Immature natural killer cell (primary cell): ENCODE results near the gene SLX9. TPM values are rescaled to one million over a fixed set of nuclear protein-coding genes. Genes with fewer than 3 reads are reported as not detected.

Source experiments
- DNase-seq, 3 donors: peaks; one replicate each; pipeline ENCODE4 v3.0.0; 2022; ENCODE audit warnings: mixed read lengths in 1 of 3
- H3K27ac Mint-ChIP-seq, 6 donors: one replicate each; pipeline ENCODE4 v1.8.0; 2020; ENCODE audit warnings: mixed read lengths in 6 of 6, mild to moderate bottlenecking in 5 of 6, inconsistent platforms in 4 of 6, moderate library complexity in 3 of 6
- H3K27me3 Mint-ChIP-seq, 3 donors: one replicate each; pipeline ENCODE4 v1.8.0; 2020 to 2021; ENCODE audit warnings: low read depth in 3 of 3, mild to moderate bottlenecking in 3 of 3, mixed read lengths in 3 of 3, moderate library complexity in 3 of 3, inconsistent platforms in 1 of 3
- H3K36me3 Mint-ChIP-seq, 3 donors: one replicate each; pipeline ENCODE4 v1.8.0; 2020; ENCODE audit warnings: mixed read lengths in 3 of 3, inconsistent platforms in 2 of 3, mild to moderate bottlenecking in 2 of 3
- H3K4me1 Mint-ChIP-seq, 2 donors: one replicate each; pipeline ENCODE4 v1.8.0; 2020; ENCODE audit warnings: inconsistent platforms in 2 of 2, mild to moderate bottlenecking in 2 of 2, mixed read lengths in 2 of 2, moderate library complexity in 1 of 2
- H3K4me3 Mint-ChIP-seq, 5 donors: one replicate each; pipeline ENCODE4 v1.8.0; 2020; ENCODE audit warnings: mild to moderate bottlenecking in 5 of 5, mixed read lengths in 5 of 5, inconsistent platforms in 3 of 5, moderate library complexity in 3 of 5
- H3K9me3 Mint-ChIP-seq, 6 donors: one replicate each; pipeline ENCODE4 v1.8.0; 2020; ENCODE audit warnings: mild to moderate bottlenecking in 6 of 6, mixed read lengths in 6 of 6, inconsistent platforms in 4 of 6, moderate library complexity in 3 of 6
- polyA plus RNA-seq, 3 donors: library from polyadenylated mRNA; unstranded; fragments of 300-500 nt; fragmentation: Illumina TruSeq; gene quantifications; one replicate each; pipeline ENCODE4 v1.2.3, GENCODE V29; 2021

The SLX9 gene
- polyA plus RNA-seq, 3 donors from 2014 or later = 7.1 to 12.4 (median 11.3) TPM

DNA sequence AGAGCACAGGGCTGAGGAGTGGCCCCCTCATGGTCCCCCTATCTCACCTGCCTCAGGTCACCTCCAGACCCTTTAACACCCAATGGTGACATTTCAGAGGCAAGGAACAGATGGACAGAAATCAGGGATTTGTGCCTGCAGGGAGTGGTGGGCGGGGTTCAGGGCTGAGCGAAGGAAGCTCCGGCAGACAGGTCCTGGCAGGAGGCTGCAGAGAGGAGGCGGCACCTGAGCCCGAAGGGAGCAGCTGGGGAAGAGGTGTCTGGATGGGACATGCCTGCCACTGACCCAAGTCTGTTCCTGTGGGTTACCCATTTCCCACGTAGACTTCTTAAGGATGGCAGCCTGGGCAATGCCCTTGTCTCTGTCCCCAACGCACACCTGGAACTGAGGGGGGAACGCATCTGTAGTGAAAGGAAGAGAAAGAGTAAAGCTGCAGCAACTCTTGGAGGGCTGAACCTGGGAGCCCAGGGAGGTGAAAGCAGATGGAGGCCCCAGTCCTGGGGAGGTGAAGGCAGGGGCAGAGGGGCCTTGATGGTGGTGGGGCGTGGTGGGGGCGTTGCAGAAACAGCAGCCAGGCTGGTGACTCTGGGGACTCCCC, 72.9 kb downstream of the SLX9 start:
- H3K27me3 Mint-ChIP-seq = peaks cover 6 to 10% (median 6%) of the 10 kb centered on the region in 3 donors
- no peak overlapping the region for H3K4me3 Mint-ChIP-seq
- H3K4me1 Mint-ChIP-seq = peaks cover 4 to 6% of the 10 kb centered on the region in 2 donors

DNA sequence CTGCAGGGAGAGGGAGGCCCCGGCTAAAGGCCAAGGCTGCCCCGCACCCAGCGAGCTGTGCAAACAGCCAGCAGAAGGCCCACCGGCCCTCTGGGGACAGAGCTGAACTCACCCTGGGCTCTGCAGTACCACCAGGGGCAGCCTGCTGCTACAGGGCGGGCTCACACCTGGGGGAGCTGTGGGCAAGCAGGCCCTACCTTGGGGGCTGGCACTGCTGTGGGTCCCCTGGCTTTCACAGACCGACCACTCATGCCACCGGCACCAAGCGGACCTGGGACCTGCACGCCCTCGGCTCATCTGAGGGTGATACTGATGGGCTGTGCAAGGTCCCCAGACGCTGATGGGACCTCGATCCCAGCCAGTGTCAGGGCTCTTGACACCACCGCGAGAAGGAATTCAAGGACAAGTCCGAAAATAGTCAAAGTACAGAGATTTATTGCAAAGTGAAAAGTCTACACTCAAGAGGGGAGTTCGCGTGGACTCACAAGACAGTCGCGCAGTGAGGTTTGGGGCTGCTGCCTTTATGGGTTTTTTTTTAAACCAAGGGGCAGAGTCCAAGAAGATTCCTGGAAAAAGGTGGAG, 73.5 kb downstream of the SLX9 start:
- Mint-ChIP-seq H3K27ac (no peak overlapping the region), H3K36me3 (peaks cover 0 to 3% (median 2%) of the 10 kb centered on the region in 3 donors)

More for the DNA sequence above, 72.9 kb downstream of the SLX9 start:
- H3K27ac Mint-ChIP-seq = no peak overlapping the region
- no peaks in the 10 kb centered on the region for H3K9me3 Mint-ChIP-seq
- peaks cover 0 to 3% (median 2%) of the 10 kb centered on the region in 3 donors for H3K36me3 Mint-ChIP-seq
- DNase-seq = no peak

DNA sequence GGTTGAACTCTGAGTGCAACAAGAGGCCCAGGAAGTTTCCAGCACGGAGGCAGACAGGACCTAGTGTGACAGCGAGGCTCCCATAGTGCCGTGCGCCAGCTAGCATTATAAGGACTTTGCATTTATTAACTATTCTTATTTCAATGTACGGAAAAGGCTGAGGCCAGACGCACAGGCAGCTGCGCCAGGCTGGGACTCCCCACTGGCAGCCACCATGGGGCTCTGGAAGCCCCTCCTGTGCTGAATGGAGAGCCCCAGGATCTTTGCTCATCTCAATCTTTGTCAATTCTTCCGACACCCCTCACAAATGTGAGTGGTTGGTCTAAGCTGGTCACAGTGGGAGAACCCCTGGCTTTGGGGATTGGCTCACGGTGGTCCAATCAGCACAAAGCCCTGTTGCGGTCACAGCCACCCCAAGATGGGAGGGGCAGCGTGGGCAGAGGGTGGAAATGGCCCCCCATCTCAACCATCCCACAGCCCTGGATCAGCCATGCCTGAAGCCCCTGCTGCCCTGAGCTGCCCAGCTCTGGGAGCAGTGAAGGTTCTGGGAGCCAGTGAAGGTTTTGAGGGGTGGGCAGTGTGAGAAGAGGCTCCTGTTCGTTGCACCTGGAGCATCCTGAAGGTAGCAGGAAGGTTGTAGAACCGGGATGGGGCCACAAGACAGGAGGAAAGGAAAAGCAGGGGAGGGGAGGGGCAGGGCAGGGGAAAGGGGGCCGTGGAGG, 75.1 kb downstream of the SLX9 start:
- Mint-ChIP-seq H3K4me1 (peaks cover 8 to 10% of the 10 kb centered on the region in 2 donors), H3K27ac (no peak overlapping the region)

More for the DNA sequence above, 73.5 kb downstream of the SLX9 start:
- no peaks in the 10 kb centered on the region for H3K9me3 Mint-ChIP-seq
- peaks cover 7 to 8% of the 10 kb centered on the region in 2 donors for H3K4me1 Mint-ChIP-seq
- peaks cover 6 to 10% (median 6%) of the 10 kb centered on the region in 3 donors for H3K27me3 Mint-ChIP-seq
- H3K4me3 Mint-ChIP-seq = no peak overlapping the region
- DNase-seq = no peak

DNA sequence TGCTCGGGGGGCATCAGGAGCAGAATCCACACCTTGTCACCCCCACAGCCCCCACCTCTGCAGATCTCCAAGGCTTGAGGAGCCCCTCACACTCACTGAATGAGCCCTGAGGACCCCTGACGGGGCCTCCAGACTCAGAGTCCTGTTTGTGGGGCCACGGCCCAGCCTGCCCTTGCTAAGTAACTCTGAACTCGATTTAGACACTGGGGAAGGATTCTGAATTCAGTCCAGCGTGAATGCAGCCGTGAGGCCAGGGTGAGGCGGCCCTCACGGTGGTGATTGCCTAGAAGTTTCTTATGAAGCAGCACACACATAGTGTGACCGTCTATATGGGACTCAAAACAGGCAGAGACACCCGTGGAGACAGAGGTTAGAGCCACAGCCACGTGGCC, 75.6 kb downstream of the SLX9 start:
- peaks cover 4 to 11% (median 10%) of the 10 kb centered on the region in 3 donors for H3K27me3 Mint-ChIP-seq
- DNase-seq = no peak
- peaks cover 0 to 3% (median 2%) of the 10 kb centered on the region in 3 donors for H3K36me3 Mint-ChIP-seq
- no peak overlapping the region for H3K4me3 Mint-ChIP-seq
- no peaks in the 10 kb centered on the region for H3K9me3 Mint-ChIP-seq
- peaks cover 8 to 10% of the 10 kb centered on the region in 2 donors for H3K4me1 Mint-ChIP-seq
- no peak overlapping the region for H3K27ac Mint-ChIP-seq

More for the DNA sequence above, 75.1 kb downstream of the SLX9 start:
- no peak for DNase-seq
- H3K4me3 Mint-ChIP-seq = no peak overlapping the region
- H3K9me3 Mint-ChIP-seq = no peaks in the 10 kb centered on the region
- H3K27me3 Mint-ChIP-seq = peaks cover 7 to 10% (median 10%) of the 10 kb centered on the region in 3 donors
- peaks cover 0 to 3% (median 2%) of the 10 kb centered on the region in 3 donors for H3K36me3 Mint-ChIP-seq

DNA sequence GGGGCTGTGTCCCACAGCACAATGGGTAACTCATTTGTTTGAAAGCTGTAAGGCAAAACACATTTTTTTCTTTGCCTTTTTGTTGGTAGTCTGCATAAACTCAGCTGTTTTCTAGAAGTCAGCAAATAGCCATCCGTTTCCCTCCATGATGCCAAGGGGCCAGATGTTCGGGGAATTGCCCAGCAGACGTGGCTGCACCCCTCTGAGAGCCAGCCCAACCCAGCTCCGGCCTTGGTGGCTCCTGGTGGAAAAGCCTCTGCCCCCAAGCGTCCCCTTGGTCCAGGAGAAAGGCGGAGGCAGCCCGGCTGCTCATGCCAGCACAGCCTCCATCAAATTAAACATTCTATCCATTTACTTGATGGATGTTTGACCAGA, 76.2 kb downstream of the SLX9 start:
- DNase-seq = no peak
- no peak overlapping the region for H3K4me3 Mint-ChIP-seq
- H3K27me3 Mint-ChIP-seq = peaks cover 4 to 11% (median 10%) of the 10 kb centered on the region in 3 donors
- H3K9me3 Mint-ChIP-seq = no peaks in the 10 kb centered on the region
- peaks cover 8 to 10% of the 10 kb centered on the region in 2 donors for H3K4me1 Mint-ChIP-seq
- H3K36me3 Mint-ChIP-seq = peaks cover 0 to 3% (median 2%) of the 10 kb centered on the region in 3 donors
- H3K27ac Mint-ChIP-seq = no peak overlapping the region

DNA sequence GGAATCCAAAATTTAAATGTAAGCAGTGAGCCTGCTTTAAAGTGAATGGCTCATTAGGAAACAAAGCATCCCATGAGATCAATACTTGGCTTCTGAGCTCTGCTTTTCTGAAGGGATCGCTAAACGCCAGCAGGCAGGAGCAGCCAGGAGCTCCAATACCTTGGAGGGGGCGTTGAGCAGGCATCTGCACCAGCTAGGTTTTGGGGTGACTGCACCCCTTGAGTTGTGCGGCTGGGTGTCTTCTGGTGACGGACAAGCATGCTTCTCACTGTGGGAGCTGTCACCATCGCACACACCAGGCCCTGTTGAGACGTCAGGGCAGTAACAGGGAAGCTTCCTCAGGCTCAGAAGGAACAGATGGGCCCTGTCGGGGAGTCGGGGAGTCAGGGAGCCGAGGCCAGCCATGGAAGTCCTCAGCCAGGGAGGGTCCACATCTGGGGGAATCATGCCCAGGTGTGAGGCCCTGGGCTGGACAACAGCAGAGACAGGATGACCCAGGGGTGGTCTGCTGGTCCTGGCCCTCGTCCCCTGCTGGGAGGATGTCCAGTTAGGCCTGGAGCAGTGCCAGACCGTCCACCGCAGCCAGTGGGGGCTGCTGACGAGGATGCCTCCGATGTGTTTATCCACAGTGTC, 76.7 kb downstream of the SLX9 start:
- Mint-ChIP-seq H3K9me3 (no peaks in the 10 kb centered on the region), H3K27ac (no peak overlapping the region), H3K4me3 (no peak overlapping the region), H3K4me1 (peaks cover 8 to 10% of the 10 kb centered on the region in 2 donors), H3K36me3 (peaks cover 0 to 3% (median 2%) of the 10 kb centered on the region in 3 donors), H3K27me3 (peaks cover 4 to 11% (median 10%) of the 10 kb centered on the region in 3 donors)
- DNase-seq = no peak

DNA sequence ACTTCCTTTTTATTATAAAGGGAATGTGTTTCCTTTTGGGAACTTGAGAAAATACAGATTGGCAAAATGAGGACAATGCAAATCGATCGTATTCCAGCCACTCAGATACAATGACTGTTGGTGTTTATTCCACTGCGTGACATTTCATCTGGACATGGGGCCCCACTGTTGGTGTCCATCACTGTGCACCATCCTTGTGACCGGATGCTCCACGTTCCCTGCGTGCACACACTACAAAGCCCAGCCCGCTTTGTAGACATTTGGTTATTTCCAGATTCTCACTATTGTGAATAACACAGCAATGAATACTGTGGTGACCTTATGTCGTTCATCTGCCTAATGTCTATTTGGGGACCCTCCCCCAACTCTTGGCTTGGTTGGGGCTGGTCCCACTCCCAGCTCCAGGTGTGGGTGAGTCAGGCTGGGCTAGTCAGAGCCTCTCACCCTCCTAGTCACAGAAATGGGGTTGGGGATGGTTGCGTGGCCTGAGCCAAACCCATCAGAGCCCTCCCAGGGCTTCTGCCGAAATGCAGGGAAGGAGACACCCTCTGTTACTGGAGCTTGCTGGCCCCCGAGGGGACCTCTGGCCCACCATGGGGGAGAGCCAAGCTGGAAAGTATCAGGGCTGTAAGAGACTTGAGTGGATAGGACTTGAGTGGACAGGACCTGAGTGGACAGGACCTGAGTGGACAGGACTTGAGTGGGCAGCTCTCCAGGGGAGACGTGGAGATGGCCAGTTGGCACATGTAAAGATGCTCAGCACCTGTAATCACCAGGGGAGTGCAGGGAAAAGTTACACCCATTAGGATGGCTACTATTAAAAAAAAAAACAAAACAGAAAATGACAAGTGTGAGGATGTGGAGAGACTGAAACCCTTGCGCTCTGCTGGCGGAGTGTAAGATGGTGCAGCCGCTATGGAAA, 77.5 kb downstream of the SLX9 start:
- H3K27ac Mint-ChIP-seq = peak overlapping the region in 1 of 6 donors; percentile 64
- peaks cover 8 to 10% of the 10 kb centered on the region in 2 donors for H3K4me1 Mint-ChIP-seq
- peaks cover 0 to 3% (median 2%) of the 10 kb centered on the region in 3 donors for H3K36me3 Mint-ChIP-seq
- H3K9me3 Mint-ChIP-seq = no peaks in the 10 kb centered on the region
- peaks cover 4 to 11% (median 11%) of the 10 kb centered on the region in 3 donors for H3K27me3 Mint-ChIP-seq
- peak overlapping the region; percentile 51 to 73 (median 72) for H3K4me3 Mint-ChIP-seq
- DNase-seq = no peak

DNA sequence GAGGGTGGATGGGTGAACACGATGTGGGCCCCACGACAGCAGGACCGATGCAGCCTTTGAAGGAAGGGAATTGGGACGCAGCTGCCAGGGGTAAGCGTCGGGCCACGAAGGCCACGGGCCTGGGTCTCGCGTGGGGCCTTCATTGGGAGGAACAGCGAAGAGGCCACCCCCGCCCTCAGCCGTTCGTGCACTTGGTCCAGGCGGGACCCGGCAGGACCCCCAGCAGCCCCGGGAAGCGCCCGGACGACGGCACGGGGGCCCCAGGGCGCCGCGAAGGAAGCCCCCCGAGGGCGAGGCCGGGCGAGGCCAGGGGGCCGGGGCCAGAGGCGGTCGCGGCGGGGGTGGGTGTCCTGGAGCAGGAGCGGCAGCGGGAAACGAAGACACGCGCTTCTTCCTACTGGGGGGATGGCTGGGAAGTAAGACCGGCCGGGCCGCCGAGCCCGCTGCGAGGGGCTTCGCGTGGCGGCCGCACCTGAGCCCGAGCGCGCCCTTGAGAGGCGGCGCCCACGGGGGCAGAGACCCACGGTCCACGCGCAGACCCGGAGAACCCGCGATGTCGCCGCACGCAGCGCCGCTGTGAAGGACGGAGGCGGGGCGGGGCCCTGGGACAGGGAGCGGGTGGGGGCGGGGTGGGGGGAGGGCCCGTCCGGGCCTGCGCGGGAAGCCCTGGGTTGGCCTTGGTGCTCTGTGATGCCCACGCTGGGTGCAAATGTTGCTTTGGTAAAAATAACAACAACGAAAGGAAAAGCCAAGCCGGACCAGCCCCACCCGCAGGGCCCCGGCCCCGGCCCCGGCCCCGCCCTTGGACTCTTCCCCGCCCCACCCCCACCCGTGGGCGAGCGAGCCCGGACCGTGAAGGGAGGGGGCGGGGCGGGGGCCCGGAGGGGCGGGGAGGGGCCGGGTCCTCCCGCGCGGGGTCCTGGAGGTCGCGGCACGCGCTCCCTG, 78.6 kb downstream of the SLX9 start:
- Mint-ChIP-seq H3K27ac (no peak overlapping the region), H3K4me3 (peak overlapping the region; percentile 51 to 73 (median 72)), H3K36me3 (peaks cover 0 to 3% (median 2%) of the 10 kb centered on the region in 3 donors), H3K4me1 (peaks cover 8 to 10% of the 10 kb centered on the region in 2 donors), H3K27me3 (peaks cover 4 to 13% (median 11%) of the 10 kb centered on the region in 3 donors), H3K9me3 (peaks cover 0 to 2% (median 0%) of the 10 kb centered on the region in 6 donors)
- DNase-seq = no peak

DNA sequence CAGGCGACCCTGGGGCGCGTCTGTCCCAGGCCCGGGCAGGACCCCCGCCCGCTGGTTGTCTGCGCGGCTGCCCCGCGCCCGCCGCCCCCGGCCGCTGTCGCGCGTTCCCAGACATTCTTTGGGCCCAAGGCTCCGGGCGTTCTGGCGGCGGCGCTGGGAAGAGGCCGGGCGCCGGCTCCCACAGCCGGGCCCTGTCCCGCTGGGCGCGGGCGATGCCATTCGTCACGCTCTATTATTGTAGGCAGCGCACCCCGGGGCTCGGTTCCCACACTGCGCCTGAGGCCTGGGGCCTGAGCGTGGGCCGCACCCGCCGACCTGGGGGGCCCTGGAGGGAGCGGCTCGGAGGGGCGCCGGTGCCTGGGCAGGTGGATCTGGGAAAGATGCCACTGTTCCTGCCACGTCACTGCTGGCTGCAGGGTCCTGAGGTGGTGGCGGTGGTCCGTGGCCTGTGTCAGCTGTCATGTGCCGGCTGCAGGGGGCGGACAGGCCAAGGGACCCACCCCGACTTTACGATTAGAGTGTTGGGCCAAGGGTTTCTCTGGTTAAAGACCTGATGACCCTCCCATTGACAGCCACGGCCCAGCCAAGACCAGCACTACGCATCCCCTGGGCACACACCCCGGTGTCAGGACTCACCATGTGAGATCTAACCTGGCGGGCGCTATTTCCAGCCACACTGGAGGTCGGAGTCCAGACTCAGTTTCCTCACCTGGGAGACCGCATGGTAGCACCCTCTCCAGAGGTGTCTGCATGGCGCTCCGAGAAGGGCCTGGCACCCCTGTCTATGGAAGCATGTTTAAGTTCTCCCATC, 79.5 kb downstream of the SLX9 start:
- H3K27me3 Mint-ChIP-seq = peaks cover 6 to 13% (median 13%) of the 10 kb centered on the region in 3 donors
- peaks cover 0 to 8% (median 1%) of the 10 kb centered on the region in 6 donors for H3K9me3 Mint-ChIP-seq
- peak overlapping the region; percentile 25 to 55 (median 49) for H3K4me3 Mint-ChIP-seq
- peaks cover 8 to 10% of the 10 kb centered on the region in 2 donors for H3K4me1 Mint-ChIP-seq
- DNase-seq = no peak
- H3K36me3 Mint-ChIP-seq = peaks cover 2 to 3% (median 3%) of the 10 kb centered on the region in 3 donors
- no peak overlapping the region for H3K27ac Mint-ChIP-seq

DNA sequence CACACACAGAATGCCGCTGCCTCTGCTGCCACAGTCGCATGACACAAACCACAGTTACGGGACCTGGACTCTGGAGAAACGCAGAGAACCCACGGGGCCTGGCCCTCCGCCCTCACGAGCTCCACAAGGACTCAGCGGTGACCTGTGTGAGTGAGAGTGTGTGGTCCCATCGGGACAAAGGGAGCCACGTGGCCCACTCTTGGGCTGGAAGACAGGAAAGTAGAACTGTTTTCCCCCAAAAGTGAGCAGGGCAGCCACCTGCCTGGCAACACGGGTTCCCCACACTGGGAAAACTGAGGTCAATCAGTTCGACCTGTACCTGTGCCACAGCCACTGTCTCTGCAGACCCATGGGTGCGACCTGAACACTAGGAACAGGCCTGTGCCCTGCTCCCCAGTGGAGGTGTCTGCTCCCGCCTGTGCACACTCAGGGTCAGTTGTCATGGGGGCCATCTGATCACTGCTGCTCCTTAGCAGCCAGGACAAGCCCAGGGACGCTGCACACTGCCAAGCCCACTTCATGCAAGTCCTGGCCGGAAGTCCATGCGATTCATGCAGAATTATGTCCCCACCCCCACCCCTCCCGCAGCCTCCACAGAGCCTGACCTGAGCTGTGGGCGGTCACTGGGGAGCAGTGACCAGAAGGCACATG, 80.2 kb downstream of the SLX9 start:
- no peak for DNase-seq
- peaks cover 0 to 11% (median 2%) of the 10 kb centered on the region in 6 donors for H3K9me3 Mint-ChIP-seq
- peaks cover 2 to 3% (median 3%) of the 10 kb centered on the region in 3 donors for H3K36me3 Mint-ChIP-seq
- peak overlapping the region in 2 of 5 donors; percentile 40 to 53 for H3K4me3 Mint-ChIP-seq
- peaks cover 8 to 10% of the 10 kb centered on the region in 2 donors for H3K4me1 Mint-ChIP-seq
- H3K27me3 Mint-ChIP-seq = peaks cover 6 to 13% (median 11%) of the 10 kb centered on the region in 3 donors
- no peak overlapping the region for H3K27ac Mint-ChIP-seq
